Skeletal muscle cell (primary cell): ENCODE data around the gene SVOP.
"Not testable (repeated sequence)": the region's sequence is repeated elsewhere in the genome, so short reads cannot be mapped to it uniquely, and the experiment has no call there.

Experiments
- DNase-seq: peaks from one replicate; pipeline ENCODE4 v3.0.0-alpha.2; 2010; ENCODE audit warnings: low read depth
- H3K4me3 ChIP-seq: 2 replicates; pipeline ENCODE4 v1.5.1; 2011; ENCODE audit warnings: low read depth, mild to moderate bottlenecking, control low read depth, low read length, moderate library complexity

Gene SVOP, protein sequence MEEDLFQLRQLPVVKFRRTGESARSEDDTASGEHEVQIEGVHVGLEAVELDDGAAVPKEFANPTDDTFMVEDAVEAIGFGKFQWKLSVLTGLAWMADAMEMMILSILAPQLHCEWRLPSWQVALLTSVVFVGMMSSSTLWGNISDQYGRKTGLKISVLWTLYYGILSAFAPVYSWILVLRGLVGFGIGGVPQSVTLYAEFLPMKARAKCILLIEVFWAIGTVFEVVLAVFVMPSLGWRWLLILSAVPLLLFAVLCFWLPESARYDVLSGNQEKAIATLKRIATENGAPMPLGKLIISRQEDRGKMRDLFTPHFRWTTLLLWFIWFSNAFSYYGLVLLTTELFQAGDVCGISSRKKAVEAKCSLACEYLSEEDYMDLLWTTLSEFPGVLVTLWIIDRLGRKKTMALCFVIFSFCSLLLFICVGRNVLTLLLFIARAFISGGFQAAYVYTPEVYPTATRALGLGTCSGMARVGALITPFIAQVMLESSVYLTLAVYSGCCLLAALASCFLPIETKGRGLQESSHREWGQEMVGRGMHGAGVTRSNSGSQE

DNA sequence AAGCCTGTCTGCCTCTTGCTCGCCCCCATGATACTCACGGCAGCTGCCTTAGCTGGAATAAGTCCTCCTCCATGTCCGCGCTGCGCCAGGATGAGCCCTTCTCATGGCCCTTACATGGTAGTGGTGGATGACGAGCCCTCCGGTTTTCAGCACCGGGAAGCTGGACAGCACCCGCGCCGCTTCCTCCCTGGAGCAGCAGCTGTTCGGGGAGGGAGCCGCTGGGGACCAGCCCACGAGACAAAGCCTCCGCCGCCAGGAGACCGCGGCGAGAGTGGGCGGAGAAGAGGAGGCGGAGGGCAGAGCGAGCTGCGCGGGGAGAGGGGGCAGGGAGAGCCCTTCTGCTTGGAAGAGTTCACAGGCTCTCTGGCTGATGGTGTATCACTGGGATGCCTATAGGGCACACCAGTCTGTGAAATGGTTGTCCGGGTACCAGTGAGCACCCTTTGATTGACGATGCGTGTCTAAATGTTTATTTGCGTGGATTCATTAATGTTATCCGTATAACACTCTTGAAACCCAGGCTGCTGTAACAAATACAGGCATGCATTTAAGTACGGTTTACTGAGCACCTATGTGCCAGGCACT lies at the start of gene SVOP:
Gene SVOP (minus strand): TSS at position 273 of the 585 bp plus-strand sequence. CDS start 200 bp downstream, at position 73.
- no peak within 1 kb of the TSS for H3K4me3 ChIP-seq
- DNase-seq = peak; percentile 43

DNA sequence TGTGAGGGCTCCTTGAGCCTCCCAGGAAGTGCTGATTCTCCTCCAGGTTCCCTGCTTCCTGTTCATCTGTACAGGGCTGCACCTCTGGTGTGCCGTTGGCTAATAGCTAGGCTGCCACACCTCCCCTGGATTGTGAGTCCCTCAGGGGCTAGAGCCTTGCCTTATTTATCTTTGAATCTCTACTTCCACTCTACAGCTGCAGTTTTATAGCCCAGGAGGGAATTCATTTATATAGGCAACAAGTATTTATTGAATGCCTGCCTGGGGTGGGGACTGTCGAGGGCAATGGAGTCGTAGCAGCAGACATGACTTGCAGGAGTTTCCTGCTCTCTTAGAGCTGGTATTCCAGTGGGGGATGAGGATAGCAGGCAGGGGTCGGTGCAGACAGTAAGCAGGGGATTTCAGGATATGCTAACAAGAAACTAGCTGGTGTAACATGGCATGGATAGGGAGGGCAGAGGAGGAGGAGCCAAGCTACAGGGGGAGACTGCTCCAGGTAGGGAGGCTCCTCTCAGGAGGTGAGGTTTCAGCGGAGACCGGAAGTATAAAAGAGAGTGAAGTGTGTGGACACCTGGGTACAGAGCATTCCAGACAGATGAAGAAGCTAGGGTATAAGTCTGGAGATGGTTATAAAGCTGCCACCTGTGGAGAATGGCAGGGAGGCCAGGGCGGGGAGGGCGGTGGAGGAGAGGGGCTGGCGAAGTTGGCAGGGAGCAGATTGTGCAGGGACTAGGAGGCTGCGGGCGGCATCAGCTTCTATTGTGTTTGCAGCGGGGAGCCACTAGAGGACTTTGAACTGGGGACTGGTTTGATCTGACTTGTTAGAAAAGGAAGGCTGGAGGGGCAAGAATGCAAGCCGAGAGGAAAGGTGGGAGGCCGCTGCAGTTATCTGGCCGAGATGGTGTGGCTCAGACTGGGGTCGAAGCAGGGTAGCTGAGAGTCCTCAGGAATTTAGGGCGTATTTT lies 48.7 kb upstream of the SVOP start:
- DNase-seq = no peak
- H3K4me3 ChIP-seq = no peak overlapping the region

DNA sequence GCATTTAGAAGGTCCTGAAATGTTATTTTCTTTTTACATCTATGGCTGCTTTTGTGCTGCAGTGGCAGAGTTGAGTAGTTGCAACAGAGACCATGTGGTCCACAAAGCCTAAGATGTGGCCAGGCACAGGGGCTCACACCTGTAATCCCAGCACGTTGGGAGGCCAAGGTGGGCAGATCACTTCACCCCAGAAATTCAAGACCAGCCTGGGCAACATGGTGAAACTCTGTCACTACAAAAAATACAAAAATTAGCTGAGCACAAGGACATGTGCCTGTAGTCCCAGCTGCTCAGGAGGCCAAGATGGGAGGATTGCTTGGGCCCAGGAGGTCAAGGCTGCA lies 45.0 kb upstream of the SVOP start:
- no peak for DNase-seq
- H3K4me3 ChIP-seq = no peak overlapping the region

DNA sequence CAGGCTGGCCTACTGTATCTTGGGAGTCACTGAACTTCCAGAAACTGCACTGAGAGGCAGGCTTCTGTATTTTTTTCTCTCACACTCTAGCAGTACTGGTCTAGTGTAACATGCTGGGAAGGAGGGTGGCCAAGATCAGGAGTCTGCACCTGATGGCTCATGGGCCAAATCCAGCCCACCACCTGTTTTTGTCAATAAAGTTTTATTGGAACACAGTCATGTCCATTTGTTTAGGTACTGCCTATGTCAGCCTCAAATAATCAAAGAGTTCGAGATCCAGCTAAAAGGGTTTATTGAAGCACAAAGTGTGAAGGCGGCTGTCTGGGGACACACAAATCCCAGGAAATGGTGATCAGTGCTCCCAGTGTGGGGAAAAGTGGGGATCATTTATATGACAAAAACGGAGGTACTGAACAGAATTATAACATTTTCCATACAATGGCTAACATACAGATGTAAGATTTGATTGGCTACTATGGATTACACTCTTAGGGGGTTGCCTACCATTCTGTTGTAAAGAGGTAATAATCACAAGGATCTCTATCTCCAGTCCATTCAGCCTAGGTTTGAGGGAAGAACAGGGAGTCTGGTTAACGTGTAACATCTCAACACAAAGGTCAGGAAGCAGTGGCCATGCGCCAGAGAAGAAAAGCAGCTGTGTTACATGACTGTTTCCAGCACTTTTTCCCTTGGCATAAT lies 44.4 kb upstream of the SVOP start:
- no peak overlapping the region for H3K4me3 ChIP-seq
- DNase-seq = no peak

DNA sequence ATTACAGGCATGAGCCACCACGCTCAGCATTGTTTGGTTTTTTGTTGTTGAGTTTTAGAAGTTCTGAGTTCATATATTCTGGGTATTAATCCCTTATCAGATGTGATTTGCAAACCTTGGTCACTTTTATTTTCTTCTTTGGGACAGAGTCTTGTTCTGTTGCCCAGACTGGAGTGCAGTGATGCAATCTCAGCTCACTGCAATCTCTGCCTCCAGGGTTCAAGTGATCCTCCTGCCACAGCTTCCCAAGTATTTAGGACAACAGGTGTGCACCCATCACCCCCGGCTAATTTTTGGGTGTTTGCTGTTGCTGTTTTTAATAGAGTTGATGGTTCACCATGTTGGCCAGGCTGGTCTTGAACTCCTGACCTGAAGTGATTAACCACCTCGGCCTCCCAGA lies 43.3 kb upstream of the SVOP start:
- DNase-seq = no peak
- no peak overlapping the region for H3K4me3 ChIP-seq

DNA sequence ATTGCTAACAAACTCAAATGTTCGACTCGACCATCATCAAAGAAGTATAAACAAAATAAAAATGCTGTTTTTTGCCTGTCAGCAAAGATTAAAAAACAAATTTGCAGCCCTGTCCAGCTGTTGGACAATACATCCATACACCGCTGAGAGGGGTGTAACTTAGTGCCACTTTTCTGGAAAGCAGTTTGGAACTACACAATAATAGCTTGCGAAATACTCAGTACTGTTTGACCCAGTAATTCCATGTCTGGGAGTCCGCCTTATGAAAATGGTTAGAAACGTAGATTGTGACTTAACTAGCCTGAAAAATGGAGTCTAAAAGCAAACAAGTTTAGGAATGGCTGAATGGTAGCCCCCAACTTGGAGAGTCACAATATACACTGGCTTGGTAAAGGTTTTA lies 37.9 kb upstream of the SVOP start:
- DNase-seq = no peak
- H3K4me3 ChIP-seq = no peak overlapping the region

DNA sequence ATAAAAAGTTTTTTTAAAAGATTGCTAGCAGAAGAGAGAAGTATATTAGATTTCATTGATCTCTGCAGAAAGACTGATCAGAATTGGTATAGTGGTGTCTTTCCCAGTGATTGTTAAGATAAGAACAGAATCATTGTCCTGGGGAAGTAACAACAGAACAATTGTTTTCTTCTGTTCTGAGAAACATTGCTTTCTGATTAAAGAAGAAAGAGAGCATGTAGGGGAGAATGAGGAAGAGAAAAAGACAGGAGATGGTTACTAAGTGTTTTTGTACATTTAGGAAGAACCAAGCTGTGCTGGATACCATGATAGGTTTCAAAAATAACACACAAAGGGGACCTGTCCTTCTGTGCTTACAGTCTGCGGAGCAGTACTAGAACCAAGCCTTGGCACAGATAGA lies 36.5 kb upstream of the SVOP start:
- H3K4me3 ChIP-seq = no peak overlapping the region
- no peak for DNase-seq

DNA sequence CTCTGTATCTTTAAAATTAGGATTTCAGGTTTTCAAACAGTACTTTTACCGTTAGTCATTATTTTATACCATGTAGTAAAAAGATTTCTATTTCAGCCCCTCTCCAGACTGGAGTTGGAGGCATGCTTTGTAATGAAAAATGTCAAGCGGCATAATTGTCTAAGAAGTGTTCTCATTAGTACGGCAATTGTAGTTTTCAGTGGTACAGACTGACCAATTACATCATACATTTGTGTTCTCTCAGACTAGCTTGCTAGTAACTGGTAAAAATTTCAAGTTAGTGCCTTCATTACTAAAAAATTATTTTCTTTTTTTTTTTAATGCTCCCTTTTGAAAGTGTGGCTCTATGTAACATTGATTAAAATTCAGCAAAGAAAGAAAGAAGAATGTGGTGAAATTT lies 36.0 kb upstream of the SVOP start:
- DNase-seq = no peak

DNA sequence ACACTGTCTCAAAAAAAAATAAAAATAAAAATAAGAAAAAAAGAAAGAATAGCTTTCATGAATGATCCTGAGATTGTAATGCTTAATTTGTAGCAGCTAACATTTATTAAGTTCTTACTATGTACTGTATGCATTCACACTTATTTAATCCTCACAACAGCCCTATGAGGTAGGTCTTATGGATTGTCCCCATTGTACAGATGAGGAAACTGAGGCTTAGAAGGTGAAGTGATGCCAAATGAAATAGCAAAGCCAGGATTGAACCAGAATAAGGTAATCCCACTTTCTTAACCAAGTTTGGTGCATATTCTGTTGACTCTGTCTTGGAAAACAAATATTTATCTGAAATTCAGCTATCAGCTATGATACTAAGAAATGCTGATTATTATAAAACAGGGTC lies 33.7 kb upstream of the SVOP start:
- H3K4me3 ChIP-seq = no peak overlapping the region
- no peak for DNase-seq

More for the DNA sequence above, 36.0 kb upstream of the SVOP start:
- H3K4me3 ChIP-seq = no peak overlapping the region

DNA sequence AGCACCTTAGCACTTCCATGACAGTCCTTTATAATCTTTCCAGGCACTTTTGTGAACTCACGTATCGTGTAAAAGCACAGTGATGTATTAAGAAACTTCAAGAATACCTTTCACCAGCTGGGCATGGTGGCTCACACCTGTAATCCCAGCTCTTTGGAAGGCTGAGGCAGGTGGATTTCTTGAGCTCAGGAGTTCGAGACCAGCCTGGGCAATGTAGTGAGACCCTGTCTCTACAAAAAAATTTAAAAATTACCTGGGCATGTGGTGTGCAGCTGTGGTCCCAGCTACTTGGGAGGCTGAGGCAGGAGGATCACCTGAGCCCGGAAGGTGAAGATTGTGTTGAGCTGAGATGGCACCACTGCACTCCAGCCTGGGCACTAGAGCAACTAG lies 33.3 kb upstream of the SVOP start:
- DNase-seq, H3K4me3 ChIP-seq: not testable (repeated sequence)

DNA sequence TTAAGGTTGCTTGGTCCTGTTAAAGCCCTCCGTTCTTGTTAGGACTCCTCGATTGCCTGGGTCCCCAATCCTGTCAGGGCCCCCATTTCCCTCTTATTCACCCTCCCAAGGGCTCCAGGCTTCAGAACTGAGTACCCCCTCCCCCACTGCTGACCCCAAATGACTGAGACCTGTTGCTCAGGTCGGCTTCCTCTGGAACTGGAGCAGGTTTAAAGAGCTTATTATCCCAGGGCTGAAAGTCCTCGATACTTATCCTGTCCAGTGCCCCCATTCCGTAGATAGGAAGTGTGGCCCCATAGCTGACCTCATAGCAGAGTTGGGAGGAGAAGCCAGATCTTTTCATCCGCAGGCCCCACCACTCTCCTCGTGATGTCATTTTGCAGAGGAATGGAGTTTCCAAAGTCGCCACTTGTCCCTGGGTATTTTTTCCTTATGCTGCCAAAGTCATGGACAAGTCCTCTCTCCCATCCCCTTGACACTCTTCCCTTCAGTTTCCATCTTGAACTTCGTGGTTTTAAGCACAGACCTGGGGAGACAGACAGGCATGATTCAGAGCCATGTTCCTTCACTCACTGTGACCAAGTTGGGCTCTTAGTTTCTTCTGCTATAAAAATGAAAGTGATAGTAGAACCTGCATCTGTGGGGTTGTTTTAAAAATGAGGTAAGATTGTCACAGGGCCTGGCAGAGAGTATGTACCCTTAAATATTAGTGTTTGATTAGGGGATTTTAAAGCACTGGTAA lies 32.7 kb upstream of the SVOP start:
- H3K4me3 ChIP-seq = peak overlapping the region; percentile 84
- no peak for DNase-seq

DNA sequence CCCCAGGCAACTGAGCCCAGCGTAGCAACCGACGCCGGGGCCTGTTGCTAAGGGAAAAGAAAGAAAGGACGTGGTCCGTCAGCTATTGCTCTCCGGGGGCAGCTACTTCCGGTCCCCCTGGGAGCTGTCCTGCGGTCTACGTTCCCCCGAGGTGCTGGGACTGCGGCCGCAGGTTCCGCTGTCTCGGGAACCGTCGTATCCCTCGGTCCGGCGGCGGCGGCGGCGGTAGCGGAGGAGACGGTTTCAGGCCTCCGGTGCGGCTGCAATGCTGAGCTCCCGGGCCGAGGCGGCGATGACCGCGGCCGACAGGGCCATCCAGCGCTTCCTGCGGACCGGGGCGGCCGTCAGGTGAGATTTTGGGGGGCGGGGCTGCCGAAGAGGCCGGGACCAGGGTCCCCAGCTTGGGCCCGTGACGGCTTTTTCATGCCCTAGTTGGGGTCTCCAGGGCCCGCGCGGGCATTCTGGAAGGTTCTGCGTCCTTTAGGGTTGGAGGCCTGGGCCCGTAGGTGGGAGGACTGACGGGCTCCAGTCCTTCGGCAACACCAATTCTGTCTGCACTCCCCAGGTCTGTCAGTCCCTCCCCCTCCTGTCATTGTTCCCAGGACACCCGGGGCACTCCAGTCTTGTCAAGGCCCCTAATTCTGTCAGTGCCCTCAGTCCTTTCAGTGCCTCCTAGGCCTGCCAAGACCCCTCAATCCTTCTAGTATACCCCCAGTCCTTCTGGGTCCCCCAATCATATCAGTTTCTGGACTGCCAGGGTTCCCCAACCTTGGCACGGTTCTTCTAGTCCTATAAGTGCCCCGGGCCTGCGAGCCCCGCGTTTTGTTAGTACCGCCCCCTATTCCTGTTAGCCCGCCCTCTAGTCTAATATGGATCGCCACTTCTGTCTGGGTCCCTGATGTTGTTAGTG lies 31.8 kb upstream of the SVOP start, which contains the start of gene USP30:
Gene USP30 (plus strand): TSS at position 163 of the 910 bp plus-strand sequence. CDS start 103 bp downstream, at position 266.
- peak within 1 kb of the TSS; percentile 84 for H3K4me3 ChIP-seq
- peak; percentile 55 for DNase-seq

DNA sequence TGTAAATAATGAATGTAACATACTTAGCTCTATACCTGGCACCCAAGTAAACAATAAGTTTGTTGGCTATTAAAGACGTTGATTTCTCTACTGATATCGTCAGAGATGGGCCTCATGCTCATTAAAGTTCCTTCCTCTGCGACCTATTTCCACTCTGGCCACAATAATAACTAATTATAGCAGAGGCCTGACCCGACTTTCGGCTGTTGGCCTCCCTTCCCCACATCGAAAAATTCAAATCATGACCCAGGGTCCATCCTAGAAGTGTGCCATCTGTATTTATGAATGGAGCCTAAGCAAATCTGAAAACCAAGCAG lies 31.2 kb upstream of the SVOP start:
- H3K4me3 ChIP-seq = peak overlapping the region; percentile 84

DNA sequence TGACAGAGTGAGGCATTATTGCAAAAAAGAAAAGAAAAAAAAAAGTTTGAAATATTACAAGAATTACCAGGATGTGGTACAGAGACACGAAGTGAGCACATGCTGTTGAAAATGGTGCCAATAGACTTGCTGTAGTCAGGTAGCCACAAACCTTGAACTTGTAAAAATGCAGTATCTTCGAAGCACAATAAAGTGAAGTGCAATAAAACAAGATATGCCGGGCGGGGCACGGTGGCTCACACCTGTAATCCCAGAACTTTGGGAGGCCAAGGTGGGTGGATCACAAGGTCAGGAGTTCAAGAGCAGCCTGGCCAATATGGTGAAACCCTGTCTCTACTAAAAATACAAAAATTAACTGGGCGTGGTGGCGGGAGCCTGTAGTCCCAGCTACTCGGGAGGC lies 28.9 kb upstream of the SVOP start:
- DNase-seq = not testable (repeated sequence)

More for the DNA sequence above, 31.2 kb upstream of the SVOP start:
- no peak for DNase-seq

DNA sequence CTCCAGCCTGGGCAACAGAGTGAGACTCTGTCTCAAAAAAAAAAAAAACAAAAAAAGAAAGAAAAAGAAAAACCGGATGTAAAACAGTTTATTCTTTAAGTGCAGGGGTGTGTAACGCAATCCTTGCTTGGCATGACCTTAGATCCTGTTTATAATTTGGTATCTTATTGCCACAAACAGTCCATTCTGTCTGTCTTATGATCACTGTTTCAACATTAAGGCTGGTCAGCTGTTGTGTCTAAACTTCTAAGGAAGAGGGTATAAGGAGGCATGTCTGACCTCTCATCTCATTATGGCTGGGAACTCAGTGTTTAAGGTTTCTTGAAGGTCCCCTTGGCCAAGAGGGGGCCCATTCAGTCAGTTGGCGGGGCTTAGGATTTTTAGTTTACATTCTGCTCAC lies 27.8 kb upstream of the SVOP start:
- not testable (repeated sequence) for DNase-seq, H3K4me3 ChIP-seq

More for the DNA sequence above, 28.9 kb upstream of the SVOP start:
- H3K4me3 ChIP-seq = not testable (repeated sequence)

DNA sequence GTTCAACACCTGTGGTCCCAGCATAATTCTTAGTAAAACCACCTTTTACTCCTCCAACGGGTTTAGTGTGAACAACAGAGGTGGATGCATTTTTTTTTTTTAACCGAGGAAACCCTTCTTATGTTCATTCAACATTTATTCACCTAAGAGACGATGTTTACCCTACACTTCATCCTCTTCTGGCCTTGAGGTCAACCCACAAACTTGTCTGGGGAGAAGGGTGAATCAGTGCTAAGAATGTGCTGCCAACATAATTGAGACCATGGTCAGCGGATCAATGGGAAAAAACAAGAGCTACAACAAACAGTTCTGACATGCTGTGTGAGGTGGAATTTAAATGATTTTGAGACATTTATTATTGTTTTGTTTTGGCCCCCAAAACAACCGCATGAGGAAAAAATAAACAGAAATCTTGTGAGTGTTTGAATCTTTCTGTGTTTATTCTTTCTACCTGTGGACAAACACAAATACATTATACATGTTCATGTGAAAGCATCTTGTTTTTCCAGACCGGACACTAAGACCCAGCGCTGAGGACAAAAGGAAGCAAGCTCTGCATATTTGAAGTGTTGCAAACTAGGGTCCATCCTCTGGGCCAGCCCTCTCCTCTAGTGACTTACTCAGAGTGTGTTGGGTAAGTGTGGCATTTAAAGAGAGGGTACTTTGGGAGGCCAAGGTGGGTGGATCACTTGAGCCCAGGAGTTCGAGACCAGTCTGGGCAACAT lies 26.4 kb upstream of the SVOP start:
- DNase-seq = no peak
- H3K4me3 ChIP-seq = no peak overlapping the region

DNA sequence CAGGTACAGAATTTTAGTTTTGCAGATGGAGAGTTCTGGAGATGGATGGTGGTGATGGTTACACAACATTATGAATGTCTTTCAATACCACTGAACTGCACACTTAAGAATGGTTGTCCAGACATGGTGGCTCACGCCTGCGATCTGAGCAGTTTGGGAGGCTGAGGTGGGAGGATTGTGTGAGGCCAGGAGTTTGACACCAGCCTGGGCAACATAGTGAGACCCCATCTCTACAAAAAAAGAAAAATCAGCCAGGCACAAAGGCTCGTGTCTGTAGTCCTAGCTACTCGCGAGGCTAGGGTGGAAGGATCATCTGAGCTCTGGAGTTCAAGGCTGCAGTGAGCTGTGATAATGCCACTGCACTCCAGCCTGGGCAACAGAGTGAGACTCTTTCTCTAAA lies 23.4 kb upstream of the SVOP start:
- no peak overlapping the region for H3K4me3 ChIP-seq
- no peak for DNase-seq
